GM23338 (cell line): Measurements from ENCODE around the gene SV2C.

Experiments
- CREB1 ChIP-seq: fragments of 250-450 bp; sonication (Bioruptor Pico); IDR thresholded peaks from 2 replicates; pipeline ENCODE4 v1.5.0; 2020; ENCODE audit warnings: low read depth, mild to moderate bottlenecking, moderate library complexity
- CTCF ChIP-seq, 2 experiments: fragments of 200-600 bp in 1 of 2; sonication (generic) in 1 of 2; conservative IDR thresholded peaks; 2 replicates each; pipeline versions ENCODE4 v1.5.1 to v1.6.1; 2016 to 2017; ENCODE audit warnings: antibody characterized with exemption in 2 of 2, low read depth in 2 of 2, mild to moderate bottlenecking in 2 of 2, moderate library complexity in 1 of 2
- ETS1 ChIP-seq: IDR thresholded peaks from 2 replicates; pipeline ENCODE4 v1.6.1; 2016; ENCODE audit warnings: antibody characterized with exemption
- EZH2 ChIP-seq: fragments of 200-600 bp; sonication (generic); IDR thresholded peaks from one replicate; pipeline ENCODE4 v1.8.0; 2017; ENCODE audit warnings: antibody characterized with exemption, mild to moderate bottlenecking, low read depth; ENCODE audit not compliant: unreplicated experiment
- EZH2phosphoT487 ChIP-seq: fragments of 200-600 bp; sonication (generic); IDR thresholded peaks from one replicate; pipeline ENCODE4 v1.8.1; 2018; ENCODE audit warnings: antibody characterized with exemption; ENCODE audit not compliant: unreplicated experiment
- JUNB ChIP-seq: IDR thresholded peaks from one replicate; pipeline ENCODE4 v1.6.1; 2016; ENCODE audit warnings: antibody characterized with exemption; ENCODE audit not compliant: unreplicated experiment
- POLR2AphosphoS5 ChIP-seq: IDR thresholded peaks from 2 replicates; pipeline ENCODE4 v1.6.1; 2016; ENCODE audit warnings: antibody characterized with exemption, low read depth
- REST ChIP-seq: IDR thresholded peaks from one replicate; pipeline ENCODE4 v1.6.1; 2018; ENCODE audit warnings: antibody characterized with exemption; ENCODE audit not compliant: unreplicated experiment
- ZNF331 ChIP-seq: fragments of 250-450 bp; sonication (Bioruptor Pico); IDR thresholded peaks from 2 replicates; pipeline ENCODE4 v1.5.0; 2020; ENCODE audit warnings: low read depth, mild to moderate bottlenecking, moderate library complexity

DNA sequence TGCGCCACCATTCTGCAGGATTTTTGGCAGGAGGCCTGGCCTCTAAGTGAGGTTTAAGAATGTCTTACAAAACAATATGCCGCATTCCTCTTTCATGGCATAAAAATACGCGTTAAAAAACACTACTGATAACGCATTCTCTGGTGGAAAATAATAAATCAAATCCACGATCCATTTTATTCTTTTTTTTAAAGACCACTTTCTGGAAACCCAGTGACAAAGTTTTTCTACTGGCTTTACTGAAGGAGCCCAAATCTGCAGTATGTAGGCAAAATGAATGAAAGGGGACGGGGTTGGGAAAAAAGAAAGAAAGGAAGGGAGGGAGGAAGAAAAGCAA lies 2.0 kb downstream of the SV2C start:
- TF ChIP-seq CTCF (conservative IDR thresholded peaks at IDR 0.05; ENCODE audit: low read depth in 2 of 2) = no peak
- TF ChIP-seq EZH2 = no peak
- TF ChIP-seq POLR2AphosphoS5 = no peak
- TF ChIP-seq REST = no peak
- no peak for TF ChIP-seq EZH2phosphoT487
- no peak for TF ChIP-seq ZNF331 (CRISPR knock-in tag)
- no peak for TF ChIP-seq ETS1
- TF ChIP-seq CREB1 (CRISPR knock-in tag) = no peak
- TF ChIP-seq JUNB = no peak
